DMS114 treated with DMSO at 0.1 percent for 48 hours (cell line): ENCODE measurements around the gene PALM3.

Source experiments
- DNase-seq: peaks from one replicate; lab custom pipeline; 2025; ENCODE audit not compliant: unreplicated experiment; lab: John Stamatoyannopoulos, UW

PALM3 gene

GRCh38 chr19:14061751-14062557, at the start of gene PALM3:
TSS of gene PALM3 (minus strand) at chr19:14062076. CDS start at chr19:14061980, 96 bp downstream.
- no peak for DNase-seq

GRCh38 chr19:14111486-14111885, 49.6 kb upstream of the PALM3 start:
- DNase-seq: no peak

DNA sequence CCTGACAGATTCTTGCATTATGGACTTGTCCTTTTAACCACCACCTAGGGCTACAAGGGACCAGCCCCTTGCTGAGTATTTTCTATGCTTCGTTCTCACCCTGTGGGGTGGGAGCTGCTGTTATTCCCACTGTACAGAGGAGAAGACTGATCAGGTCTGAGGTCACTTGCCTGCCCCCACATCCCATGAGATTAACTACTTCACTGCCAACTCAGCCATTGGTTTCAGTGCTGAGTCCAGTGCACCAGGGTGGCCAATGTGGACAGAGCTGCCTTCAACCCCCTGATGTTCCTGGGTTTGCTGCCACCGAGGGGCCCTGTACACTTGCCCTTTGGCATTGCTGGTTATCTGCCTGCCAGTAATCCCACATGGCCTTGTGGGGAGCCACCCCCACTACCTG, 48.8 kb upstream of the PALM3 start:
- DNase-seq: no peak

- no peak for DNase-seq
Observed at GRCh38 chr19:14107581-14108461, 45.9 kb upstream of the PALM3 start.

GRCh38 chr19:14106840-14107239, 45.0 kb upstream of the PALM3 start:
- DNase-seq: no peak

GRCh38 chr19:14105680-14106079, 43.8 kb upstream of the PALM3 start:
- no peak for DNase-seq

DNA sequence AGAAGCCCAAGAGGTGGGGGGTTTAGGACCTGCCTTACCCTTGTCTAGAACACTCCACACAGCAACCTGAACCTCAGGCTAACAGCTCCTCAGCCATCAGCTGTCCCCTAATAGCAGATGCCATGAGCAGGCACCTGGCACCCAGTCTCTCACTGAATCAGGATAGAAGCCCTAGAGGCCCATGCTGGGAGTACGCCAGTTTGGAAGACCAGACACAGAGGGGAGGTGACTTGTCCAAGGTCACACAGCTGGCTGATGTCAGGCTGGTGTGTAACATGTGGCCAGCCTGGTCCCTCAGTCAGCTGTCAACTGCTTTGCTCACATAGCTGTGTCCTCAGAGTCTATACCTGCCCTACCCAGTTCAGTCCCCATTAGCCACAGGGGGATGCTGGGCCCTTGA, 41.4 kb upstream of the PALM3 start:
- DNase-seq: no peak

GRCh38 chr19:14102756-14103155, 40.9 kb upstream of the PALM3 start:
- no peak for DNase-seq

- DNase-seq: no peak
Observed at GRCh38 chr19:14102102-14102696, 40.3 kb upstream of the PALM3 start.

GRCh38 chr19:14101003-14101545, 39.2 kb upstream of the PALM3 start:
- no peak for DNase-seq

GRCh38 chr19:14097532-14098151, 35.8 kb upstream of the PALM3 start:
- no peak for DNase-seq

DNA sequence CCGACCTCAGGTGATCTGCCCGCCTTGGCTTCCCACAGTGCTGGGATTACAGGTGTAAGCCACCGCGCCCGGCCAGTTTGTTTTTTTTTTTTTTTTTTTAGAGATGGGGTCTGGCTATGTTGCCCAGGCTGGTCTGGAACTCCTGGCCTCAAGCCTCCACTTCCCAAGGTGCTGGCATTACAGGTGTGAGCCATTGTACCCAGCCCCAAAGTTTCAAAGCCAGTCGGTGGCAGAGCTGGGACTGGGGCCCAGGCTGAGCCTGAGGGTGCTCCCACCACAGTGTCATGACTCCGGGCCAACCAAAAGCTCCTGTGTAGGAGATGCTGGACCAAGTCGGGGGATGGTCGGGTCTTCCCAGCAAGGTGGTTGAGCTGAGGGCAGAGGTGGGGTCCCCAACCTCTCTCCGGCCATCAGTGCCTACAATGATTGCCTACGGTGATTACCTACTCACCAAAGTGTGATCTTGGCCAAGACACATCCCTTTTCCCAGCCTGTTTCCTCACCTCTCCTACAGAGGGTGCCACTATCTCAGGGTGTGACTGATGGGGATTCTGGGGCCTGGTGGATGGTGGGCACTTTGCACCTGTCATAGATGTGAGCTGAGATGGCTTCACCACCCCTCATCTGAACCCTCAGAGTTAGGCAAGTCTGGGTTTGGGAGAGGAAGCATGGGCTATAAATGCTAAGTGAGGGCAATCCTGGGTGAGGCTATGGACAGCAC, 34.6 kb upstream of the PALM3 start:
- DNase-seq: no peak

DNA sequence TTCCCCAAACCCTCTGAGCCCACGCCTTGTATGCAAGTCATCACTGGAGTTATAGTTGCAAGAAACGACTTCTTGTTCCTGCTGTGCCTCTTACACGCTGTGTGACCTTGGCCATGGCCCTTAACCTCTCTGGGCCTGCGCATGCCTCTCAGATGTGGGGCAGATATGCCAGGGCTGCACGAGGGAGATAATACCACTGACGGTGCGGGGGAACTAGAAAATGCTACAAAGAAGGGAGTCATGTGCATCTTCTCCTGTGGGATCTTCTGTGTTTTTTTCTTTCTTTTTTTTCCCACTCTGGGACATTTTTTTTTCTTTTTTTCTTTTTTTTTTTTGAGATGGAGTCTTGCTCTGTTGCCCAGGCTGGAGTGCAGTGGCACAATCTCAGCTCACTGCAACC, 33.0 kb upstream of the PALM3 start:
- no peak for DNase-seq

DNA sequence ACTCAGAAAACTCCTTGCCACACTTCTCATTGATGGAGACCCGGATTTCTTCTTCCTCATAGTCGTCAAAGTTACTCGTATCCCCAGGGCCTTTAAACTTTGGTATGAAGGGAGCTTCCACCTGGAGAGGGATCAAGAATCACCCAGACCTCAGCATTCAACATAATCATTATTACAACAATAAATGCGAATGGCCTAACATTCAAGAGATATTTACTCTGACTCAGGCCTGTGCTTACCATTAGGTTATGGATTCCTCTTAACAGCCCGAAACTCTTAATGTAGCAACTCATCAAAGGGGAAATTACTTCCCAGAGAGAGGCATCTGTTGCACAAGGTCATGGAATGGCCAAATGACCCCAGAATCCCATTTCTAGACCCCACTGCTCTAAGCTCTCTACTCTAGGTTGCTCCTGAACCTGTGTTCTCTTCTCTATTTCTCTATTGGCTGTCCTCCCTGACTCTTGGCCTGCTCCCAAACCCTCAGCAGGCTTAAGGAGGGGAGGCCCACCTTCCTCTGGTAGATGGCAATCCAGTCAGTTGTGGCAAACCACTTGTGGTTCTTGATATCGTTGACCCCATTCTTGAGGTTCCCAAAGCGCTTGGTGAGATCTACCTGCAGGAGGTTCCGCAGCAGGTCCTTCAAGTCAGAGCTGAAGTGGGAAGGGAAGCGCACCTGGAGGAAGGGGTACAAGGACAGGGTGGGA, 31.4 kb upstream of the PALM3 start:
- no peak for DNase-seq

GRCh38 chr19:14091813-14092462, 30.1 kb upstream of the PALM3 start:
- no peak for DNase-seq

GRCh38 chr19:14091081-14091812, 29.4 kb upstream of the PALM3 start:
- DNase-seq: peak; percentile 42

DNA sequence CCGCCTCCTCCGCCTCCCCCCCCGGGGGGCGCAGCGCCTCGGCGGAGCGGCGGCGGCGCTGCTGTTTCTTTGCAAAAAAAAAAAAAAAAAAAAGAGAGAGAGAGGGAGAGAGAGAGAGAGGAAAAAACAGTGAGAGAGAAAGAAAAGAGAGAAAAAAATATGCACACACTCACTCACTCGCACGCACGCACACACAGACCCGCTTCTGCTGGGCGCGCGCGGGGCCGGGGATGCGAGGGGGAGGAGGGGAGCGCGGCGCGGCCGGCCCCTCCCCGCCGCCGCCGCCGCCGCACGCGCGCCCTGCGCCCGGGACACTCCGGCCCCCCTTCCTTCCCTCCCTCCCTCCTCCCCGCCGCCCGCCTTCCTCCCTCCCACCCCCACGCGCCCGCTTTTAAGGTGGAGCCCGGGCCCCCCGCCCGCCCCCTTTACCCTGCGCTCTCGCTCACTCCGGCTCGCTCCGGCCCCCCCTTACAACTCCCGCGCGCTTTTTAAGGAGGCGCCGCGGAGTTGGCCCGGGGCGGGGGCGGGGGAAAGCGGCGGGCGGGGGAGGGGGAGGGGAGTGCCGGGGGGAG, 28.7 kb upstream of the PALM3 start, which contains the start of gene SAMD1:
Gene SAMD1 (minus strand): TSS at position 243 of the 572 bp plus-strand sequence.
- peak; percentile 47 for DNase-seq
